CD14-positive monocyte (primary cell): ENCODE measurements around the gene OR5C1. TPM values are rescaled to one million over a fixed set of nuclear protein-coding genes. Genes with fewer than 3 reads are reported as not detected.

Experiments
- DNase-seq, 3 donors: peaks; one replicate each; pipeline ENCODE4 v3.0.0-alpha.2; 2011 to 2022
- H2AFZ ChIP-seq: 2 replicates; pipeline ENCODE4 v1.6.0; 2012; ENCODE audit warnings: mild to moderate bottlenecking, low read depth, low read length, inconsistent platforms; ENCODE audit not compliant: insufficient read depth, poor library complexity, severe bottlenecking
- H3K27ac ChIP-seq, 2 donors: 1 replicate in 1 of 2; 2 replicates in 1 of 2; pipeline ENCODE4 v1.5.1; 2012 to 2013; ENCODE audit warnings: low read length in 2 of 2, control low read depth in 1 of 2, inconsistent platforms in 1 of 2, low read depth in 1 of 2, mild to moderate bottlenecking in 1 of 2
- H3K27me3 ChIP-seq, 2 donors: one replicate each; pipeline versions ENCODE4 v1.6.0 to v1.6.1; 2011 to 2013; ENCODE audit warnings: low read length in 2 of 2; ENCODE audit not compliant: control insufficient read depth in 2 of 2, insufficient read depth in 2 of 2
- H3K36me3 ChIP-seq, 2 donors: replicated peaks in 1 of 2; 1 replicate in 1 of 2; 2 replicates in 1 of 2; pipeline versions ENCODE4 v1.5.1 to v1.6.1; 2012 to 2013; ENCODE audit warnings: low read length in 2 of 2, control low read depth in 1 of 2, inconsistent platforms in 1 of 2, mild to moderate bottlenecking in 1 of 2; ENCODE audit not compliant: insufficient read depth in 2 of 2, control insufficient read depth in 1 of 2
- H3K4me1 ChIP-seq, 2 donors: 1 replicate in 1 of 2; 2 replicates in 1 of 2; pipeline versions ENCODE4 v1.5.1 to v1.6.1; 2012 to 2013; ENCODE audit warnings: low read length in 2 of 2, control low read depth in 1 of 2, inconsistent platforms in 1 of 2, mild to moderate bottlenecking in 1 of 2, moderate library complexity in 1 of 2; ENCODE audit not compliant: insufficient read depth in 2 of 2, control insufficient read depth in 1 of 2
- H3K4me2 ChIP-seq: replicated peaks from 2 replicates; pipeline ENCODE3; 2012; ENCODE audit warnings: low read length, moderate library complexity, mild to moderate bottlenecking; ENCODE audit not compliant: poor library complexity, severe bottlenecking; ENCODE audit errors: extremely low read depth
- H3K4me3 ChIP-seq, 3 experiments: fragments of 200-600 bp in 1 of 3; sonication (generic) in 1 of 3; replicated peaks in 1 of 3; 1 replicate in 2 of 3; 2 replicates in 1 of 3; pipeline ENCODE4 v1.5.1; 2011 to 2013; ENCODE audit warnings: low read length in 3 of 3, mild to moderate bottlenecking in 3 of 3, control low read depth in 2 of 3, low read depth in 2 of 3, inconsistent platforms in 1 of 3, moderate library complexity in 1 of 3
- H3K79me2 ChIP-seq: 2 replicates; pipeline ENCODE4 v1.6.0; 2012; ENCODE audit warnings: mild to moderate bottlenecking, control low read depth, inconsistent platforms, low read length, moderate library complexity; ENCODE audit not compliant: insufficient read depth
- H3K9ac ChIP-seq: 2 replicates; pipeline ENCODE4 v1.6.0; 2017; ENCODE audit warnings: low read length, mild to moderate bottlenecking; ENCODE audit not compliant: insufficient read depth, poor library complexity, severe bottlenecking
- H3K9me3 ChIP-seq, 2 donors: replicated peaks in 1 of 2; 1 replicate in 1 of 2; 2 replicates in 1 of 2; pipeline versions ENCODE4 v1.5.1 to v1.6.1; 2012 to 2013; ENCODE audit warnings: low read length in 2 of 2, control low read depth in 1 of 2; ENCODE audit not compliant: control insufficient read depth in 1 of 2, insufficient read depth in 1 of 2
- H4K20me1 ChIP-seq: 2 replicates; pipeline ENCODE4 v1.6.0; 2012; ENCODE audit warnings: mild to moderate bottlenecking, low read length, control low read depth, moderate library complexity; ENCODE audit not compliant: insufficient read depth
- H3K27ac Mint-ChIP-seq, 7 donors: one replicate each; pipeline ENCODE4 v1.8.0; 2020; ENCODE audit warnings: mild to moderate bottlenecking in 7 of 7, mixed read lengths in 7 of 7, moderate library complexity in 6 of 7, inconsistent platforms in 2 of 7
- H3K27me3 Mint-ChIP-seq, 3 donors: one replicate each; pipeline ENCODE4 v1.8.0; 2021 to 2022; ENCODE audit warnings: low read depth in 3 of 3, mild to moderate bottlenecking in 3 of 3, mixed read lengths in 3 of 3, moderate library complexity in 3 of 3, inconsistent platforms in 1 of 3
- H3K36me3 Mint-ChIP-seq, 2 donors: one replicate each; pipeline ENCODE4 v1.8.0; 2020; ENCODE audit warnings: mixed read lengths in 2 of 2, inconsistent platforms in 1 of 2, mild to moderate bottlenecking in 1 of 2
- H3K4me1 Mint-ChIP-seq: one replicate; pipeline ENCODE4 v1.8.0; 2020; ENCODE audit warnings: mild to moderate bottlenecking, mixed read lengths
- H3K4me3 Mint-ChIP-seq, 2 donors: one replicate each; pipeline ENCODE4 v1.8.0; 2020; ENCODE audit warnings: mild to moderate bottlenecking in 2 of 2, mixed read lengths in 2 of 2, moderate library complexity in 1 of 2
- H3K9me3 Mint-ChIP-seq, 7 donors: one replicate each; pipeline ENCODE4 v1.8.0; 2020 to 2022; ENCODE audit warnings: mixed read lengths in 7 of 7, mild to moderate bottlenecking in 6 of 7, moderate library complexity in 6 of 7, inconsistent platforms in 2 of 7
- whole genome bisulfite sequencing: methylation state at CpG from one replicate; pipeline ENCODE4 v1.1.5; 2013; ENCODE audit warnings: missing lambda C conversion rate; ENCODE audit not compliant: insufficient coverage; 5-methylcytosine and 5-hydroxymethylcytosine counted together
- intact Hi-C, 2 donors: fragments of 100-400 bp; cut with micrococcal nuclease; formaldehyde crosslinking; loops; one replicate each; pipeline versions ENCODE4 v1.15.0 to v1.15.1; 2023
- polyA plus RNA-seq, 3 donors: library from polyadenylated mRNA; depleted of rRNA in 1 of 3; unstranded in 2 of 3; stranded (reverse) in 1 of 3; fragments of 300-500 nt in 2 of 3; fragments of >200 nt in 1 of 3; fragmentation: Illumina TruSeq in 2 of 3; gene quantifications; 1 replicate in 2 of 3; 2 replicates in 1 of 3; pipeline ENCODE4 v1.2.3, GENCODE V29; 2012 to 2021
- TF ChIP-seq, protein P1 (sequence below): fragments of 200-600 bp; IDR thresholded peaks from one replicate; pipeline ENCODE4 v1.8.0; 2022; ENCODE audit warnings: antibody characterized with exemption, mild to moderate bottlenecking

OR5C1 gene
- polyA plus RNA-seq, 3 donors, result not detected

DNA sequence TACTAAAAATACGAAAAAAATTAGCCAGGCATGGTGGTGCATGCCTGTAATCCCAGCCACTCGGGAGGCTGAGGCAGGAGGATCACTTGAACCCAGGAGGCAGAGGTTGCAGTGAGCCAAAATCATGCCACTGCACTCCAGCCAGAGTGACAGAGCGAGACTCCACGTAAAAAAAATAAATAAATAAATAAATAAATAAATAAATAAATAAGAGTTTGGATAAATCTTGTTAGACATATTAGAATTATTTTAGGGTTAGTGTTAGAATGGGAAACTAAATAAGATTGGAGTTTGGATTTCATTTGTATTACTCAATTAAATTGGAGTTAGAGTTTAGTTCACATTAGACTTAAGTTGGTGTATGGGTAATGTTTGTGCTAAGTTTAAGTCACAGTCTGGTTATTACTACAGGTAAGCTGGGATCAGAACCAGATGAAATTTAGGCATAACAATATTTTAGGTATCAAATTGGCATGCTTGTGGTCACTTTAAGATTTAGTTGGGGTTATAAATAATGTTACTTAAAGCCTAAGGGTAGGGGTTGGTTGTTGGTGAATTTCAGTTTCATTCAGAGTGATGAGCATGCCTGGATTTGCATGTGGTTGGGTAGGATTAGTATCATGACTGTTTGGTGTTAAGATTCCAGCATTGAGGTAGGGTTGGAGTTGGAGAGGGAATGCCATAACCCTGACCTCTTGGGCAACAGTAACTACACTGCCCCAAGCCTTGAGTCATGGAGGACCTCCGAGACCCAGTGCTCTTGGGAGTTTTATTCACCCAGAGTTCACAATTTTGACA is 3.3 kb downstream of the OR5C1 start:
- Histone ChIP-seq H3K36me3 (no peaks in the 10 kb centered on the region), H3K9me3 (no peaks in the 10 kb centered on the region), H3K4me3 (no peak overlapping the region), H3K27me3 (no peaks in the 10 kb centered on the region), H3K27ac (no peak overlapping the region), H3K79me2 (no peaks in the 10 kb centered on the region), H3K4me1 (no peaks in the 10 kb centered on the region), H3K4me2 (no peak overlapping the region), H3K9ac (no peak overlapping the region), H4K20me1 (no peaks in the 10 kb centered on the region), H2AFZ (no peak overlapping the region)
- peaks cover 0 to 11% (median 2%) of the 10 kb centered on the region in 7 donors for H3K9me3 Mint-ChIP-seq
- DNase-seq, result no peak
- intact Hi-C loops, result no loop called here
- WGBS, result 92% methylated on average over 3 of the region's 5 CpGs
- no peaks in the 10 kb centered on the region for H3K4me1 Mint-ChIP-seq
- H3K27ac Mint-ChIP-seq, result no peak overlapping the region
- TF ChIP-seq, protein P1, sequence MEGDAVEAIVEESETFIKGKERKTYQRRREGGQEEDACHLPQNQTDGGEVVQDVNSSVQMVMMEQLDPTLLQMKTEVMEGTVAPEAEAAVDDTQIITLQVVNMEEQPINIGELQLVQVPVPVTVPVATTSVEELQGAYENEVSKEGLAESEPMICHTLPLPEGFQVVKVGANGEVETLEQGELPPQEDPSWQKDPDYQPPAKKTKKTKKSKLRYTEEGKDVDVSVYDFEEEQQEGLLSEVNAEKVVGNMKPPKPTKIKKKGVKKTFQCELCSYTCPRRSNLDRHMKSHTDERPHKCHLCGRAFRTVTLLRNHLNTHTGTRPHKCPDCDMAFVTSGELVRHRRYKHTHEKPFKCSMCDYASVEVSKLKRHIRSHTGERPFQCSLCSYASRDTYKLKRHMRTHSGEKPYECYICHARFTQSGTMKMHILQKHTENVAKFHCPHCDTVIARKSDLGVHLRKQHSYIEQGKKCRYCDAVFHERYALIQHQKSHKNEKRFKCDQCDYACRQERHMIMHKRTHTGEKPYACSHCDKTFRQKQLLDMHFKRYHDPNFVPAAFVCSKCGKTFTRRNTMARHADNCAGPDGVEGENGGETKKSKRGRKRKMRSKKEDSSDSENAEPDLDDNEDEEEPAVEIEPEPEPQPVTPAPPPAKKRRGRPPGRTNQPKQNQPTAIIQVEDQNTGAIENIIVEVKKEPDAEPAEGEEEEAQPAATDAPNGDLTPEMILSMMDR, result no peak
- no peaks in the 10 kb centered on the region for H3K36me3 Mint-ChIP-seq
- no peak overlapping the region for H3K4me3 Mint-ChIP-seq
- H3K27me3 Mint-ChIP-seq, result peaks cover 0 to 7% (median 2%) of the 10 kb centered on the region in 3 donors

DNA sequence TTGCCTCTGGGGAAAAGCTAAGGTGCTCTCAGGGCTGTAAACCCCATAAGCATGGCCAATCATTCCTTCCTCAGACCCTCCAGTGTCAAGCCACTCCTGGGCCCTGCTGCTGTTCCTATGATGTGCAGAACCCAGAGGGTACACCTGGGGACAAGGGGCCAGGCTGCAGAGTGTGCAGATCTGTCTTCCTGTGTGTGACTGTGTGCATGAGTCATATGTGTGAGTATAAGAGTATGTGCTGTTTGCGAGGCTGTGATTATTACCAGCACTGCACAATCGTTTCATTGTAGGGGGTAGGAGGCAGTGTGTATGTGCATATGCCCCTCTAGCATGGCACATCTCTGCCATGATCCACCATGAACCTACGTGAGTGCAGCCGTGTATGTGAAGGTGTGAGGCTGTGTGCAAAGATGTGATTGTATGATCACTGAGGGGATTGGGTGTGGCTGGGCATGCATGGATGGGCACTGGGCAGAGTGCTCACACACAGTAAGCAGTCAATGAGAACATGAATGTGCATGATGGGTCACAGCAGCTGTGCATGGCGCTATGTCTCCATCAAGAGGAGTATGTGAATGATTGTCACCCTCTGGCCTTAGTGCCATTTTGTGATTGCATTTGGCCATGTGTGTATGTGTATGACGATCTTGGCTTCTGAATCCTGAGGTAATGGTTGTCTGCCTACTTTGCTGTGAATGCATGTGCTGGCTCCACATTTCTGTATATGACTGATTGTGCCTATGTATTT is 8.8 kb downstream of the OR5C1 start:
- Mint-ChIP-seq H3K27me3 (peaks cover 2 to 4% (median 3%) of the 10 kb centered on the region in 3 donors), H3K4me3 (no peak overlapping the region), H3K36me3 (no peaks in the 10 kb centered on the region), H3K9me3 (peaks cover 0 to 11% (median 2%) of the 10 kb centered on the region in 7 donors), H3K4me1 (no peaks in the 10 kb centered on the region), H3K27ac (no peak overlapping the region)
- Histone ChIP-seq H2AFZ (no peak overlapping the region), H3K9me3 (no peaks in the 10 kb centered on the region), H3K4me2 (no peak overlapping the region), H3K79me2 (no peaks in the 10 kb centered on the region), H3K36me3 (no peaks in the 10 kb centered on the region), H4K20me1 (no peaks in the 10 kb centered on the region), H3K4me3 (no peak overlapping the region), H3K27ac (no peak overlapping the region), H3K27me3 (no peaks in the 10 kb centered on the region), H3K9ac (no peak overlapping the region), H3K4me1 (no peaks in the 10 kb centered on the region)
- intact Hi-C loops, result no loop called here
- TF ChIP-seq, protein P1, result no peak
- DNase-seq, result no peak
- WGBS, result 93% methylated on average over 5 of the region's 6 CpGs
